Measurements from ENCODE around the gene BCDIN3D. TPM values are rescaled to one million over a fixed set of nuclear protein-coding genes. Genes with fewer than 3 reads are reported as not detected.

The BCDIN3D gene
- total RNA-seq, 1 experiment from 2014 or later, result 4.0 TPM

- BruUV-seq (replicated peaks), result no TSS peak
These were observed 39.0 kb downstream of the BCDIN3D start for GRCh38 chr12:49803693-49804450.

GRCh38 chr12:49801141-49802063 lies 41.5 kb downstream of the BCDIN3D start:
- CTCF ChIA-PET, result no interaction called here
- BruUV-seq (replicated peaks), result no TSS peak
- DNase-seq, result no peak
- H3K4me1 Mint-ChIP-seq (ENCODE audit: low read depth, unreplicated experiment), result no peaks in the 10 kb centered on the region
- peaks cover 15% of the 10 kb centered on the region for H3K36me3 Mint-ChIP-seq (ENCODE audit: insufficient read depth, unreplicated experiment)
- no peaks in the 10 kb centered on the region for H3K9me3 Mint-ChIP-seq (ENCODE audit: low read depth, unreplicated experiment)
- no peaks in the 10 kb centered on the region for H3K27me3 Mint-ChIP-seq (ENCODE audit: unreplicated experiment)
- H3K27ac Mint-ChIP-seq (ENCODE audit: unreplicated experiment), result no peak overlapping the region
- no peak for TF ChIP-seq CTCF (IDR thresholded peaks at IDR 0.05; ENCODE audit: unreplicated experiment)
- no peak overlapping the region for H3K4me3 Mint-ChIP-seq (ENCODE audit: low read depth, unreplicated experiment)
- intact Hi-C loops (cut with micrococcal nuclease; ENCODE audit: unreplicated experiment), result no loop called here

More at GRCh38 chr12:49803693-49804450, 39.0 kb downstream of the BCDIN3D start:
- TF ChIP-seq CTCF (IDR thresholded peaks at IDR 0.05; ENCODE audit: unreplicated experiment), result no peak
- no peak for DNase-seq
- Mint-ChIP-seq H3K36me3 (ENCODE audit: insufficient read depth, unreplicated experiment) (peaks cover 11% of the 10 kb centered on the region), H3K4me1 (ENCODE audit: low read depth, unreplicated experiment) (no peaks in the 10 kb centered on the region), H3K4me3 (ENCODE audit: low read depth, unreplicated experiment) (no peak overlapping the region), H3K27ac (ENCODE audit: unreplicated experiment) (no peak overlapping the region), H3K9me3 (ENCODE audit: low read depth, unreplicated experiment) (no peaks in the 10 kb centered on the region), H3K27me3 (ENCODE audit: unreplicated experiment) (no peaks in the 10 kb centered on the region)
- CTCF ChIA-PET, result interaction anchor here (0.6 kb wide), 1 partner anchor 713 kb away, joined by 3 read pairs; no protein-coding TSS in a partner anchor
- intact Hi-C loops (cut with micrococcal nuclease; ENCODE audit: unreplicated experiment), result no loop called here

- no TSS peak for BruUV-seq (replicated peaks)
- Mint-ChIP-seq H3K27me3 (ENCODE audit: unreplicated experiment) (no peaks in the 10 kb centered on the region), H3K4me1 (ENCODE audit: low read depth, unreplicated experiment) (no peaks in the 10 kb centered on the region), H3K36me3 (ENCODE audit: insufficient read depth, unreplicated experiment) (peaks cover 15% of the 10 kb centered on the region), H3K4me3 (ENCODE audit: low read depth, unreplicated experiment) (no peak overlapping the region), H3K27ac (ENCODE audit: unreplicated experiment) (no peak overlapping the region), H3K9me3 (ENCODE audit: low read depth, unreplicated experiment) (no peaks in the 10 kb centered on the region)
- no peak for TF ChIP-seq CTCF (IDR thresholded peaks at IDR 0.05; ENCODE audit: unreplicated experiment)
- CTCF ChIA-PET, result no interaction called here
- intact Hi-C loops (cut with micrococcal nuclease; ENCODE audit: unreplicated experiment), result no loop called here
- DNase-seq, result no peak
These were observed 42.3 kb downstream of the BCDIN3D start for GRCh38 chr12:49800421-49801140.

- intact Hi-C loops (cut with micrococcal nuclease; ENCODE audit: unreplicated experiment), result no loop called here
- no peak for TF ChIP-seq CTCF (IDR thresholded peaks at IDR 0.05; ENCODE audit: unreplicated experiment)
- DNase-seq, result no peak
- no peaks in the 10 kb centered on the region for H3K9me3 Mint-ChIP-seq (ENCODE audit: low read depth, unreplicated experiment)
- CTCF ChIA-PET, result no interaction called here
- peaks cover 15% of the 10 kb centered on the region for H3K36me3 Mint-ChIP-seq (ENCODE audit: insufficient read depth, unreplicated experiment)
- H3K4me3 Mint-ChIP-seq (ENCODE audit: low read depth, unreplicated experiment), result no peak overlapping the region
- no TSS peak for BruUV-seq (replicated peaks)
- H3K4me1 Mint-ChIP-seq (ENCODE audit: low read depth, unreplicated experiment), result no peaks in the 10 kb centered on the region
- no peaks in the 10 kb centered on the region for H3K27me3 Mint-ChIP-seq (ENCODE audit: unreplicated experiment)
- H3K27ac Mint-ChIP-seq (ENCODE audit: unreplicated experiment), result no peak overlapping the region
These were observed 44.0 kb downstream of the BCDIN3D start for GRCh38 chr12:49798934-49799333.
